H1 (cell line): ENCODE results near the gene DGKH.

Experiments
- CTCF ChIP-seq, 3 experiments: IDR thresholded peaks; 1 replicate in 2 of 3; 2 replicates in 1 of 3; pipeline versions ENCODE4 v1.5.1 to v1.6.1; 2011; ENCODE audit warnings: low read length in 3 of 3, mild to moderate bottlenecking in 3 of 3, inconsistent platforms in 2 of 3, low read depth in 1 of 3, moderate library complexity in 1 of 3; ENCODE audit not compliant: insufficient read depth in 1 of 3; ENCODE audit errors: control extremely low read depth in 1 of 3
- TCF12 ChIP-seq: IDR thresholded peaks from 2 replicates; pipeline ENCODE4 v1.6.1; 2011; ENCODE audit warnings: low read depth, mild to moderate bottlenecking, low read length

GRCh38 chr13:42164557-42165125 is 116.2 kb downstream of the DGKH start:
- no peak for TF ChIP-seq CTCF (IDR thresholded peaks at IDR 0.05; ENCODE audit: control extremely low read depth in 1 of 3, insufficient read depth in 1 of 3, low read depth in 1 of 3, low read length in 3 of 3)
- TF ChIP-seq TCF12 = no peak
